ENCODE results near the gene HELZ. TPM values are rescaled to one million over a fixed set of nuclear protein-coding genes. Genes with fewer than 3 reads are reported as not detected.

HELZ gene
- total and polyA plus RNA-seq, 4 donors, result 2.8 to 75.7 (median 25.5) TPM

GRCh38 chr17:67215991-67216421, 29.0 kb downstream of the HELZ start:
- Histone ChIP-seq H3K27ac (ENCODE audit: low read depth in 1 of 2, low read length in 2 of 2) (no peak overlapping the region), H3K36me3 (ENCODE audit: control insufficient read depth in 1 of 2, insufficient read depth in 2 of 2, low read length in 1 of 2) (peaks cover 4% of the 10 kb centered on the region in 2 donors), H3K9me3 (ENCODE audit: control insufficient read depth, low read length) (no peaks in the 10 kb centered on the region), H3K4me3 (ENCODE audit: low read length in 2 of 2) (no peak overlapping the region), H3K27me3 (ENCODE audit: control insufficient read depth in 1 of 2, insufficient read depth in 2 of 2, low read length in 1 of 2) (no peaks in the 10 kb centered on the region), H3K4me1 (ENCODE audit: control insufficient read depth in 1 of 2, insufficient read depth in 2 of 2, low read length in 2 of 2) (no peaks in the 10 kb centered on the region)
- ATAC-seq (ENCODE audit: low FRiP score) (no peak), DNase-seq (no peak)
- intact Hi-C loops (cut with DNase I), result no loop called here
- WGBS, 2 donors, result 81 to 84% methylated on average over 7 of the region's 7 CpGs

- intact Hi-C loops (cut with DNase I), result no loop called here
- H3K36me3 ChIP-seq (ENCODE audit: control insufficient read depth in 1 of 2, insufficient read depth in 2 of 2, low read length in 1 of 2), result peaks cover 0 to 2% of the 10 kb centered on the region in 2 donors
- 44 to 49% methylated on average over 9 of the region's 9 CpGs for WGBS, 2 donors
- no peak for DNase-seq
- no peak overlapping the region for H3K27ac ChIP-seq (ENCODE audit: low read depth in 1 of 2, low read length in 2 of 2)
- no peak overlapping the region for H3K4me3 ChIP-seq (ENCODE audit: low read length in 2 of 2)
- no peak for ATAC-seq (ENCODE audit: low FRiP score)
- no peaks in the 10 kb centered on the region for H3K4me1 ChIP-seq (ENCODE audit: control insufficient read depth in 1 of 2, insufficient read depth in 2 of 2, low read length in 2 of 2)
- no peaks in the 10 kb centered on the region for H3K27me3 ChIP-seq (ENCODE audit: control insufficient read depth in 1 of 2, insufficient read depth in 2 of 2, low read length in 1 of 2)
- no peaks in the 10 kb centered on the region for H3K9me3 ChIP-seq (ENCODE audit: control insufficient read depth, low read length)
Observed at GRCh38 chr17:67212714-67213417, 32.1 kb downstream of the HELZ start.

GRCh38 chr17:67212231-67212630, 32.8 kb downstream of the HELZ start:
- H3K4me3 ChIP-seq (ENCODE audit: low read length in 2 of 2), result no peak overlapping the region
- no peaks in the 10 kb centered on the region for H3K27me3 ChIP-seq (ENCODE audit: control insufficient read depth in 1 of 2, insufficient read depth in 2 of 2, low read length in 1 of 2)
- no peaks in the 10 kb centered on the region for H3K9me3 ChIP-seq (ENCODE audit: control insufficient read depth, low read length)
- DNase-seq (no peak), ATAC-seq (ENCODE audit: low FRiP score) (no peak)
- intact Hi-C loops (cut with DNase I), result no loop called here
- no peaks in the 10 kb centered on the region for H3K36me3 ChIP-seq (ENCODE audit: control insufficient read depth in 1 of 2, insufficient read depth in 2 of 2, low read length in 1 of 2)
- WGBS, 2 donors, result 87 to 94% methylated on average over 5 of the region's 5 CpGs
- no peak overlapping the region for H3K27ac ChIP-seq (ENCODE audit: low read depth in 1 of 2, low read length in 2 of 2)
- no peaks in the 10 kb centered on the region for H3K4me1 ChIP-seq (ENCODE audit: control insufficient read depth in 1 of 2, insufficient read depth in 2 of 2, low read length in 2 of 2)

- ATAC-seq (ENCODE audit: low FRiP score) (no peak), DNase-seq (no peak)
- H3K4me1 ChIP-seq (ENCODE audit: control insufficient read depth in 1 of 2, insufficient read depth in 2 of 2, low read length in 2 of 2), result no peaks in the 10 kb centered on the region
- H3K4me3 ChIP-seq (ENCODE audit: low read length in 2 of 2), result no peak overlapping the region
- no peaks in the 10 kb centered on the region for H3K9me3 ChIP-seq (ENCODE audit: control insufficient read depth, low read length)
- H3K27ac ChIP-seq (ENCODE audit: low read depth in 1 of 2, low read length in 2 of 2), result no peak overlapping the region
- H3K36me3 ChIP-seq (ENCODE audit: control insufficient read depth in 1 of 2, insufficient read depth in 2 of 2, low read length in 1 of 2), result no peaks in the 10 kb centered on the region
- no peaks in the 10 kb centered on the region for H3K27me3 ChIP-seq (ENCODE audit: control insufficient read depth in 1 of 2, insufficient read depth in 2 of 2, low read length in 1 of 2)
- intact Hi-C loops (cut with DNase I), result no loop called here
- WGBS, 2 donors, result 92% methylated on average over 5 of the region's 5 CpGs
Observed at GRCh38 chr17:67211742-67212141, 33.3 kb downstream of the HELZ start.

- no peaks in the 10 kb centered on the region for H3K36me3 ChIP-seq (ENCODE audit: control insufficient read depth in 1 of 2, insufficient read depth in 2 of 2, low read length in 1 of 2)
- WGBS, 2 donors, result 83 to 86% methylated on average over 2 of the region's 2 CpGs
- H3K4me1 ChIP-seq (ENCODE audit: control insufficient read depth in 1 of 2, insufficient read depth in 2 of 2, low read length in 2 of 2), result no peaks in the 10 kb centered on the region
- no peak for DNase-seq
- no peaks in the 10 kb centered on the region for H3K9me3 ChIP-seq (ENCODE audit: control insufficient read depth, low read length)
- no peak for ATAC-seq (ENCODE audit: low FRiP score)
- H3K27ac ChIP-seq (ENCODE audit: low read depth in 1 of 2, low read length in 2 of 2), result no peak overlapping the region
- H3K4me3 ChIP-seq (ENCODE audit: low read length in 2 of 2), result no peak overlapping the region
- intact Hi-C loops (cut with DNase I), result no loop called here
- H3K27me3 ChIP-seq (ENCODE audit: control insufficient read depth in 1 of 2, insufficient read depth in 2 of 2, low read length in 1 of 2), result no peaks in the 10 kb centered on the region
Observed at GRCh38 chr17:67210915-67211314, 34.1 kb downstream of the HELZ start.

GRCh38 chr17:67208232-67208631, 36.8 kb downstream of the HELZ start:
- ATAC-seq (ENCODE audit: low FRiP score) (no peak), DNase-seq (no peak)
- WGBS, 2 donors, result 77% methylated on average over 4 of the region's 4 CpGs
- Histone ChIP-seq H3K4me1 (ENCODE audit: control insufficient read depth in 1 of 2, insufficient read depth in 2 of 2, low read length in 2 of 2) (no peaks in the 10 kb centered on the region), H3K27me3 (ENCODE audit: control insufficient read depth in 1 of 2, insufficient read depth in 2 of 2, low read length in 1 of 2) (no peaks in the 10 kb centered on the region), H3K4me3 (ENCODE audit: low read length in 2 of 2) (no peak overlapping the region), H3K27ac (ENCODE audit: low read depth in 1 of 2, low read length in 2 of 2) (no peak overlapping the region), H3K9me3 (ENCODE audit: control insufficient read depth, low read length) (no peaks in the 10 kb centered on the region), H3K36me3 (ENCODE audit: control insufficient read depth in 1 of 2, insufficient read depth in 2 of 2, low read length in 1 of 2) (peaks cover 0 to under 1% of the 10 kb centered on the region in 2 donors)
- intact Hi-C loops (cut with DNase I), result no loop called here

GRCh38 chr17:67203818-67204217, 41.2 kb downstream of the HELZ start:
- intact Hi-C loops (cut with DNase I), result no loop called here
- ATAC-seq (ENCODE audit: low FRiP score) (no peak), DNase-seq (no peak)
- H3K27ac ChIP-seq (ENCODE audit: low read depth in 1 of 2, low read length in 2 of 2), result no peak overlapping the region
- no peak overlapping the region for H3K4me3 ChIP-seq (ENCODE audit: low read length in 2 of 2)
- H3K36me3 ChIP-seq (ENCODE audit: control insufficient read depth in 1 of 2, insufficient read depth in 2 of 2, low read length in 1 of 2), result peaks cover 3 to 4% of the 10 kb centered on the region in 2 donors
- no peaks in the 10 kb centered on the region for H3K27me3 ChIP-seq (ENCODE audit: control insufficient read depth in 1 of 2, insufficient read depth in 2 of 2, low read length in 1 of 2)
- no peaks in the 10 kb centered on the region for H3K4me1 ChIP-seq (ENCODE audit: control insufficient read depth in 1 of 2, insufficient read depth in 2 of 2, low read length in 2 of 2)
- H3K9me3 ChIP-seq (ENCODE audit: control insufficient read depth, low read length), result no peaks in the 10 kb centered on the region

- no peaks in the 10 kb centered on the region for H3K9me3 ChIP-seq (ENCODE audit: control insufficient read depth, low read length)
- H3K4me3 ChIP-seq (ENCODE audit: low read length in 2 of 2), result no peak overlapping the region
- peaks cover 3 to 6% of the 10 kb centered on the region in 2 donors for H3K36me3 ChIP-seq (ENCODE audit: control insufficient read depth in 1 of 2, insufficient read depth in 2 of 2, low read length in 1 of 2)
- intact Hi-C loops (cut with DNase I), result no loop called here
- H3K27ac ChIP-seq (ENCODE audit: low read depth in 1 of 2, low read length in 2 of 2), result no peak overlapping the region
- H3K4me1 ChIP-seq (ENCODE audit: control insufficient read depth in 1 of 2, insufficient read depth in 2 of 2, low read length in 2 of 2), result no peaks in the 10 kb centered on the region
- no peak for ATAC-seq (ENCODE audit: low FRiP score)
- WGBS, 2 donors, result 96 to 98% methylated on average over 1 of the region's 1 CpG
- no peaks in the 10 kb centered on the region for H3K27me3 ChIP-seq (ENCODE audit: control insufficient read depth in 1 of 2, insufficient read depth in 2 of 2, low read length in 1 of 2)
- no peak for DNase-seq
Observed at GRCh38 chr17:67202503-67202902, 42.5 kb downstream of the HELZ start.

- intact Hi-C loops (cut with DNase I), result no loop called here
- no peak for ATAC-seq (ENCODE audit: low FRiP score)
- Histone ChIP-seq H3K27me3 (ENCODE audit: control insufficient read depth in 1 of 2, insufficient read depth in 2 of 2, low read length in 1 of 2) (no peaks in the 10 kb centered on the region), H3K9me3 (ENCODE audit: control insufficient read depth, low read length) (no peaks in the 10 kb centered on the region), H3K4me1 (ENCODE audit: control insufficient read depth in 1 of 2, insufficient read depth in 2 of 2, low read length in 2 of 2) (no peaks in the 10 kb centered on the region), H3K36me3 (ENCODE audit: control insufficient read depth in 1 of 2, insufficient read depth in 2 of 2, low read length in 1 of 2) (peaks cover 3 to 6% of the 10 kb centered on the region in 2 donors), H3K27ac (ENCODE audit: low read depth in 1 of 2, low read length in 2 of 2) (no peak overlapping the region), H3K4me3 (ENCODE audit: low read length in 2 of 2) (no peak overlapping the region)
- WGBS, 2 donors, result 91 to 92% methylated on average over 4 of the region's 4 CpGs
- DNase-seq, result no peak
Observed at GRCh38 chr17:67200727-67201301, 44.2 kb downstream of the HELZ start.

Measured in aorta (tissue), 5 donors.